ENCODE data around the gene C12orf54.
"Not testable (repeated sequence)": the region's sequence is repeated elsewhere in the genome, so short reads cannot be mapped to it uniquely, and the experiment has no call there.

C12orf54 gene

DNA sequence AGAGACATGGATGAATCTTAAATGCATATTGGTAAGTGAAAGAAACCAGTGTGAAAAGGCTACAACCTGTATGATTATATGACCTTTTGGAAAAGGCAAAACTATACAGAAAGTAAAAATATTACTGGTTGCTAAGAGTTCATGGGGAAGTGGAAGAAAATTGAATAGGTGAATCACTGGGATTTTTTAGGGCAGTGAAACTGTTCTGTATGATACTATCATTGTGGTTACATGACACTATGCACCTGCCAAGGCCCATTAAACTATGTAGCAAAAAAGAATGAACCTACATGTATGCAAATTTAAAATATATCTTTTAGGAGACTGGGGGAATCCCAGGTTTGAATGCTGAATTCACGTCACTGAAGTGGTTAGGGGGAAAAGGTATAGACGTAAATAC lies 30.6 kb downstream of the C12orf54 start:
- FAIRE-seq = no peak

DNA sequence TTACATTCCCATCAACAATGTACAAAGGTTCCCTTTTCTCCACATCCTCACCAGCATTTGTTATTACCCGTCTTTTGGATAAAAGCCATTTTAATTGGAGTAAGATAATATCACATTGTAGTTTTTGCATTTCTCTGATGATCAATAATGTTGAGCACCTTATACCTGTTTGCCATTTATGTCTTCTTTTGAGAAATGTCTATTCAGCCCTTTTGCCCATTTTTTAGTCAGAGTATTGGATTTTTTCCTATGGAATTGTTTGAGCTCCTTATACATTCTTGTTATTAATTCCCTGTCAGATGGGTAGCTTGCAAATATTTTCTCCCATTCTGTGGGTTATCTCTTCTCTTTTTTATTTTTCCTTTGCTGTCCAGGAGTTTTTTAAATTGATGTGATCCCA lies 32.4 kb downstream of the C12orf54 start:
- FAIRE-seq = no peak

DNA sequence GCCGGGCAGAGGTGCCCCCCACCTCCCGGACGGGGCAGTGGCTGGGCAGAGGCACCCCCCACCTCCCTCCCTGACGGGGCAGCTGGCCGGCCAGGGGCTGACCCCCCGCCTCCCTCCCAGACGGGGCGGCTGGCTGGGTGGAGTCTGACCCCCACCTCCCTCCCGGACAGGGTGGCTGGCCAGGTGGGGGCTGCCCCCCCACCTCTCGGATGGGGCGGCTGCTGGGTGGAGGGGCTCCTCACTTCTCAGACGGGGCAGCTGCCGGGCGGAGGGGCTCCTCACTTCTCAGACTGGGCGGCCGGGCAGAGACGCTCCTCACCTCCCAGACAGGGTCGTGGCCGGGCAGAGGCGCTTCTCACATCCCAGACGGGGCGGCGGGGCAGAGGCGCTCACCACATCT lies 38.1 kb downstream of the C12orf54 start:
- not testable (repeated sequence) for FAIRE-seq

DNA sequence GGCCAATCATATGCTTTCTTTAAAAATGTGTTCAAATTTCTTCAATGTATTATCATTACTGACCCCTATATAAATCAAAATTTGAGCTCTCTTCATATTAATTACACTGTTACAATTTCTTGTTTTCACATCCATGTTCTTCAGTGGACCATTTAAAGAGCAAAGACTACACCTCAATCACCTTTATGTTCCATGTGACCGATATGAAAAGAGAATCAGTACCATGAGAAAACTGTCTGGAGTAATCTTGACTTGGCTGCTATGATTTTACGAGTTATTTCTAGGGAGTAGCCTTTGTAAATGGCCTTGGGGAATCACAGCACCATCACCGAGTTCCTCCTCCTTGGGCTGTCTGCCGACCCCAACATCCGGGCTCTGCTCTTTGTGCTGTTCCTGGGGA lies 43.0 kb downstream of the C12orf54 start, which contains the start of gene OR8S1:
Gene OR8S1, plus strand, starts transcription at position 301 of the 400 bp plus-strand sequence. Its CDS starts 0 bp downstream, at position 301.
- FAIRE-seq = no peak

DNA sequence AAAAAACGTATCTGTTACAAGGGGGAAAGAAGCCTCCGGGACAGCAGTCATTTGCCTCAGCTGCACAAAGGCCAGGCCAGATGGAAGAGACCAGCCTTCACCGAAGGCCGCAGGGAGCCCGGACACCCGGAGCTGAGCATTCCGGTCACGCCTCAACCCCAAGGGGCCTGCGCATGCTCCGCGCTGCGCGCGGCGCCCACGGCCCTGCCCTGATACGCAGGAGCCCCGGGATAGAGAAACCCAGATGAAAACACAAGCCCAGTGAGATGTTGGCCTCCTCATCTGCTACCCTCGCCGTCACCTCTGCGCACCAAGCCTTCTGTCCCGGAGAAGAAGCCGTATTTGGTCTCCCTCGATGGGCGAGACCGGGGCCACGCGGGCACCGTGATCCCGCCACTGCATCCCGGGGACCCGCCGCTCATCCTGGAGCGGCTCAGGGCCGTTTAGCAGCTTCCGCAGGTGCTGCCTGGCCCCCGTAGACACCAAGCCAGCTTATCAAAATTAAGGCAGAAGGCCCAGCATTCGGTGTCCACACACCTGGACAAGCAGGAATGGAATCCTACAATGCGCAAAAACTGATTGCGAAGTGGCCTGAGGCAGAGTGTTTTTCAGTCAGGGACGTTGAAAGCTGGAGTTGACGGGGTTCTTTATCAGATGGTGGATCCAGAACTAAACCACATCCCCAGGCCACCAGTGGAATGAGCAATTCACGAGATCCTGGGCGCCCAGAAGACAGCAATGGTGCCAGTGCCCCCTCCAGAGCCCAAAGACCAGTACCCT lies 45.8 kb downstream of the C12orf54 start:
- no peak for FAIRE-seq

DNA sequence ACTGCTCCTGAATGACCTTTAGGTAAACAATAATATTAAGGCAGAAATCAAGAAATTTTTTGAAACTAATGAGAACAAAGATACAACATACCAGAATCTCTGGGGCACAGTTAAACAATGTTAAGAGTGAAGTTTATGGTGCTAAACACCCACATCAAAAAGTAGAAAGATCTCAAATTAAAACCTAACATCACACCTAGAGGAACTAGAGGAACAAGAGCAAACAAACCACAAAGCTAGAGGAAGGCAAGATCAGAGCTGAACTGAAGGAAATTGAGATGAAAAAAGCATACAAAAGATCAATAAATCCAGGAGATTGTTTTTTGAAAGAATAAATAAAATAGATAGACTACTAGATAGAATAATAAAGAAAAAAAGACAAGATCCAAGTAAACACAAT lies 50.3 kb downstream of the C12orf54 start:
- no peak for FAIRE-seq

DNA sequence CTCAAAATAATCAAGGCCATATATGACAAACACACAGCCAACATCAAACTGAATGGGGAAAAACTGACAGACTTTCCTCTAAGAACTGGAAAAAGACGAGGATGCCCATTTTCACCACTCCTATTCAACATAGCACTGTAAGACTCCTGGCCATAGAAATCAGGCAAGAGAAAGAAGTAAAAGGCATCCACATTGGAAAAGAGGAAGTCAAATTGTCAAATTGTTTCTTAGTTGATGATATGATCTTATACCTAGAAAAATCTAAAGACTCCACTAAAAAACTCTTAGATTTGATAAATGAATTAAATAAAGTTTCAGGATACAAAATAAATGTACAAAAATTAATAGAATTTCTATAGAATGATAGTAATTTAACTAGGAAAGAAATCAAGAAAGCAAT lies 54.3 kb downstream of the C12orf54 start:
- FAIRE-seq = no peak

DNA sequence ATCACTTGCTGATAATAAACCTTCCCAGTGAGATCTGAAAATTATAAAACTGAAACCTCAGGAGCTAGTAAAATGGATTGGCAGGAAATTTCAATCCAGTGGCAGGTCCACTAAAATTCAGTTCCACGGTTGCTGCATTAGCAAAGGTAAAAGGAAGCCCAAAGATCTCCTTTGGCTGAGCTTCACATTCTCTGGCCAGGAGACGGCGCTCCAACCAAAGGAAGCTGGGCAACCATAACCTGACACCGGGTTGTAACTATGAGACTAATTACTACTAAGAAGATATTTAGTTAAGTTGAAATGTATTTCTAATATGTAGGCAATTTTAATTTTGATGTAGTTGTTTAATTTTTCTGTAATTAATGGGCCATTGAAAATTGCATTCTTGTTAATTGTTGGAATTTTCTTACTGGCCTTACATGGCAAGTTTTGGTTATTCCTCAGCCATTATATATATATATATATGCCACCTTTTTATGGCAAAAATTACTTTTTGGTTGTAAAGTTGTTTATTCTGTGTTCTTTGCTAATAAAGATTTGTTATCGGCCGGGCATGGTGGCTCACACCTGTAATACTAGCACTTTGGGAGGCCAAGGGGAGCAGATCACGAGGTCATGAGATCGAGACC lies 60.1 kb downstream of the C12orf54 start:
- FAIRE-seq = no peak

DNA sequence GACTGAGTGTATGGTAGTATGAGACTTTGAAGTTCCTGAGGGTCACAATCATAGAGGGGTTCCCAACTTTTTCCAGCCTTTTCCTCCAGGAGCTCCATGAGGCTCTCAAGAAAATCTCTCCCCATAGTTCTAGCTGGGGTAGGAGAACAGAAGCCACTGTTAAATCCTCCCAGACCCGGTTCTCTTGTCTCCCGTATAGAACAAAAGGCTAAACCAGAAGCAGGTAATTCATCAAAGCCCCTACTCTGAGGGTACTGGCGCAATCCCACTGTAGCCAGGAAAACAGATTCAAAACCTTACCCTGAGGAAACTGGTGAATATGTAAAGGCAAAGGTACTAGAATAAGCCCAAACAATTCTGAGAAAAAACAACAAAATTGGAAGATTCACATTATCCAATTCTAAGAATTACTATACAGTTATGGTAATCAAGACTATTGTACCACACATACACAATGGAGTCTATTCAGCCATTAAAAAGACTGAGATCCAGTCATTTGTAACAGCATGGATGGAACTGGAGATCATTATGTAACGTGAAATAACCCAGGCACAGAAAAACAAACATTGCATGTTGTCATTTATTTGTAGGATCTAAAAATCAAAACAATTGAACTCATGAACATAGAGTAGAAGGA lies 63.7 kb downstream of the C12orf54 start:
- no peak for FAIRE-seq
